Naive thymus-derived CD4-positive, alpha-beta T cell (primary cell): ENCODE measurements around the gene TPBG. TPM values are rescaled to one million over a fixed set of nuclear protein-coding genes. Genes with fewer than 3 reads are reported as not detected.

Experiments
- ATAC-seq: fragments of 150-1000 bp; cut with Tn5 transposase; 2 replicates; pipeline ENCODE4 v1.10.0; 2021; ENCODE audit warnings: mild to moderate bottlenecking, moderate library complexity
- CTCF ChIA-PET: fragments of 350-600 bp; sonication (Branson Sonifier 250); formaldehyde crosslinking; loops from one replicate; lab custom pipeline; 2021; ENCODE audit warnings: antibody characterized with exemption; lab: Charles Lee
- POLR2A ChIA-PET: fragments of 350-600 bp; sonication (Branson Sonifier 250); formaldehyde crosslinking; loops from one replicate; lab custom pipeline; 2021; ENCODE audit warnings: antibody characterized with exemption, inconsistent platforms; lab: Charles Lee
- DNase-seq, 9 donors: peaks; one replicate each; pipeline versions ENCODE4 v3.0.0 to v3.0.0-alpha.2; 2020 to 2022; ENCODE audit warnings: mixed read lengths in 1 of 9
- H3K27ac ChIP-seq: one replicate; pipeline ENCODE4 v1.7.0; 2013; ENCODE audit warnings: mild to moderate bottlenecking, low read depth, low read length, moderate library complexity
- H3K27me3 ChIP-seq, 2 donors: one replicate each; pipeline ENCODE4 v1.7.0; 2013; ENCODE audit warnings: low read length in 2 of 2, mild to moderate bottlenecking in 2 of 2, moderate library complexity in 2 of 2; ENCODE audit not compliant: control insufficient read depth in 2 of 2, insufficient read depth in 2 of 2
- H3K36me3 ChIP-seq, 3 experiments: 1 replicate in 2 of 3; 2 replicates in 1 of 3; pipeline ENCODE4 v1.7.0; 2013; ENCODE audit warnings: low read length in 3 of 3, mild to moderate bottlenecking in 3 of 3, moderate library complexity in 1 of 3; ENCODE audit not compliant: insufficient read depth in 3 of 3, control insufficient read depth in 2 of 3
- H3K4me1 ChIP-seq, 2 donors: one replicate each; pipeline ENCODE4 v1.7.0; 2013; ENCODE audit warnings: low read length in 2 of 2, mild to moderate bottlenecking in 2 of 2, moderate library complexity in 1 of 2; ENCODE audit not compliant: control insufficient read depth in 2 of 2, insufficient read depth in 2 of 2
- H3K4me3 ChIP-seq: 2 replicates; pipeline ENCODE4 v1.7.0; 2013; ENCODE audit warnings: mild to moderate bottlenecking, low read length
- H3K9me3 ChIP-seq, 3 experiments: 1 replicate in 2 of 3; 2 replicates in 1 of 3; pipeline ENCODE4 v1.7.0; 2013; ENCODE audit warnings: low read length in 3 of 3; ENCODE audit not compliant: control insufficient read depth in 2 of 3
- H3K27ac Mint-ChIP-seq, 9 donors: one replicate each; pipeline ENCODE4 v1.8.0; 2020 to 2022; ENCODE audit warnings: mixed read lengths in 9 of 9, mild to moderate bottlenecking in 8 of 9, moderate library complexity in 5 of 9, inconsistent platforms in 2 of 9
- H3K27me3 Mint-ChIP-seq, 5 donors: one replicate each; pipeline ENCODE4 v1.8.0; 2021 to 2022; ENCODE audit warnings: mixed read lengths in 5 of 5, mild to moderate bottlenecking in 1 of 5
- H3K36me3 Mint-ChIP-seq, 5 donors: one replicate each; pipeline ENCODE4 v1.8.0; 2020 to 2022; ENCODE audit warnings: mixed read lengths in 5 of 5, mild to moderate bottlenecking in 3 of 5, inconsistent platforms in 1 of 5
- H3K4me1 Mint-ChIP-seq, 7 donors: one replicate each; pipeline ENCODE4 v1.8.0; 2020 to 2022; ENCODE audit warnings: mixed read lengths in 7 of 7, mild to moderate bottlenecking in 3 of 7, inconsistent platforms in 1 of 7
- H3K4me3 Mint-ChIP-seq, 10 donors: one replicate each; pipeline ENCODE4 v1.8.0; 2020 to 2022; ENCODE audit warnings: mild to moderate bottlenecking in 10 of 10, mixed read lengths in 10 of 10, moderate library complexity in 6 of 10, inconsistent platforms in 2 of 10
- H3K9me3 Mint-ChIP-seq, 11 donors: one replicate each; pipeline ENCODE4 v1.8.0; 2020 to 2022; ENCODE audit warnings: mixed read lengths in 11 of 11, mild to moderate bottlenecking in 4 of 11, inconsistent platforms in 1 of 11, moderate library complexity in 1 of 11
- intact Hi-C, 2 donors: fragments of 100-400 bp; cut with micrococcal nuclease; formaldehyde crosslinking; loops; one replicate each; pipeline ENCODE4 v1.15.1; 2023
- polyA plus RNA-seq, 2 donors: library from polyadenylated mRNA; unstranded; fragments of 300-500 nt; fragmentation: Illumina TruSeq; gene quantifications; one replicate each; pipeline ENCODE4 v1.2.3, GENCODE V29; 2021
- total RNA-seq, 6 experiments: library from RNA in 5 of 6; stranded (reverse) in 5 of 6; gene quantifications; 1 replicate in 5 of 6; 2 replicates in 1 of 6; pipeline ENCODE4 v1.2.3 and lab custom pipeline; 2021 to 2026

The TPBG gene
- total and polyA plus RNA-seq, 7 experiments from 2014 or later, result 0.34 TPM; not detected in 6

GRCh38 chr6:82415820-82416219 is 52.2 kb downstream of the TPBG start:
- no peak overlapping the region for H3K27ac Mint-ChIP-seq
- H3K9me3 ChIP-seq, result no peaks in the 10 kb centered on the region

GRCh38 chr6:82416346-82416745 is 52.7 kb downstream of the TPBG start:
- Histone ChIP-seq H3K9me3 (no peaks in the 10 kb centered on the region), H3K27me3 (no peaks in the 10 kb centered on the region), H3K4me3 (no peak overlapping the region), H3K27ac (no peak overlapping the region), H3K4me1 (no peaks in the 10 kb centered on the region), H3K36me3 (no peaks in the 10 kb centered on the region)
- CTCF ChIA-PET, result no interaction called here
- Mint-ChIP-seq H3K4me3 (no peak overlapping the region), H3K27me3 (peaks cover 0 to 9% (median 4%) of the 10 kb centered on the region in 5 donors), H3K9me3 (peaks cover 0 to 5% (median 0%) of the 10 kb centered on the region in 11 donors), H3K4me1 (peaks cover 0 to 1% (median 0%) of the 10 kb centered on the region in 7 donors), H3K27ac (no peak overlapping the region), H3K36me3 (no peaks in the 10 kb centered on the region)
- intact Hi-C loops, result no loop called here
- ATAC-seq (no peak), DNase-seq (no peak)
- POLR2A ChIA-PET, result no interaction called here

More at GRCh38 chr6:82415820-82416219, 52.2 kb downstream of the TPBG start:
- intact Hi-C loops, result no loop called here
- H3K27me3 ChIP-seq, result no peaks in the 10 kb centered on the region
- Mint-ChIP-seq H3K27me3 (peaks cover 0 to 9% (median 4%) of the 10 kb centered on the region in 5 donors), H3K4me1 (peaks cover 0 to 1% (median 0%) of the 10 kb centered on the region in 7 donors), H3K4me3 (no peak overlapping the region), H3K36me3 (no peaks in the 10 kb centered on the region), H3K9me3 (peaks cover 0 to 5% (median 0%) of the 10 kb centered on the region in 11 donors)
- H3K4me3 ChIP-seq, result no peak overlapping the region
- H3K27ac ChIP-seq, result no peak overlapping the region
- ChIA-PET POLR2A (no interaction called here), CTCF (no interaction called here)
- H3K36me3 ChIP-seq, result no peaks in the 10 kb centered on the region
- no peak for DNase-seq
- no peak for ATAC-seq
- H3K4me1 ChIP-seq, result no peaks in the 10 kb centered on the region

Other genes starting within 250 kb of the TPBG start
- gene IBTK, start 116.1 kb upstream of the TPBG start, total RNA-seq, result 10 to 100 TPM; 16.6 to 35.8 (median 26.1) TPM
- gene IBTK, start 116.1 kb upstream of the TPBG start, polyA plus RNA-seq, result 10 to 100 TPM; 15.6 to 19.0 TPM